Trophoblast cell (in vitro differentiated cells and primary cell): ENCODE results near the gene NFXL1.

ENCODE experiments used
- DNase-seq, 2 donors: peaks; one replicate each; pipeline ENCODE4 v3.0.0-alpha.2; 2016
- H2AFZ ChIP-seq: 2 replicates; pipeline ENCODE4 v1.6.1; 2013; ENCODE audit warnings: low read length, moderate library complexity, mild to moderate bottlenecking; ENCODE audit not compliant: insufficient read depth, poor library complexity
- H2AK5ac ChIP-seq: 2 replicates; pipeline ENCODE4 v1.6.1; 2013; ENCODE audit warnings: mild to moderate bottlenecking, low read length
- H2BK120ac ChIP-seq: 2 replicates; pipeline ENCODE4 v1.6.1; 2013; ENCODE audit warnings: low read length, mild to moderate bottlenecking, moderate library complexity; ENCODE audit not compliant: insufficient read depth, poor library complexity
- H2BK12ac ChIP-seq: 2 replicates; pipeline ENCODE4 v1.6.1; 2013; ENCODE audit warnings: mild to moderate bottlenecking, low read length, moderate library complexity
- H2BK5ac ChIP-seq: 2 replicates; pipeline ENCODE4 v1.6.1; 2013; ENCODE audit warnings: low read length, low read depth, moderate library complexity, mild to moderate bottlenecking; ENCODE audit not compliant: poor library complexity
- H3K14ac ChIP-seq: 2 replicates; pipeline ENCODE4 v1.6.1; 2013; ENCODE audit warnings: mild to moderate bottlenecking, low read length
- H3K18ac ChIP-seq: 2 replicates; pipeline ENCODE4 v1.6.1; 2013; ENCODE audit warnings: mild to moderate bottlenecking, low read length
- H3K23ac ChIP-seq: 2 replicates; pipeline ENCODE4 v1.6.1; 2013; ENCODE audit warnings: low read length
- H3K27ac ChIP-seq: 2 replicates; pipeline ENCODE4 v1.5.1; 2013; ENCODE audit warnings: low read depth, mild to moderate bottlenecking, inconsistent platforms, low read length, moderate library complexity
- H3K27me3 ChIP-seq: 2 replicates; pipeline ENCODE4 v1.6.1; 2013; ENCODE audit warnings: inconsistent platforms, mild to moderate bottlenecking, low read length, moderate library complexity; ENCODE audit not compliant: insufficient read depth
- H3K36me3 ChIP-seq, 2 experiments: 1 replicate in 1 of 2; 2 replicates in 1 of 2; pipeline ENCODE4 v1.6.1; 2013; ENCODE audit warnings: low read length in 2 of 2, mild to moderate bottlenecking in 2 of 2, moderate library complexity in 1 of 2; ENCODE audit not compliant: insufficient read depth in 2 of 2, control insufficient read depth in 1 of 2
- H3K4ac ChIP-seq: 2 replicates; pipeline ENCODE4 v1.6.1; 2013; ENCODE audit warnings: low read depth, mild to moderate bottlenecking, low read length, moderate library complexity
- H3K4me1 ChIP-seq, 2 experiments: 1 replicate in 1 of 2; 2 replicates in 1 of 2; pipeline ENCODE4 v1.6.1; 2013; ENCODE audit warnings: low read length in 2 of 2, mild to moderate bottlenecking in 2 of 2, moderate library complexity in 1 of 2; ENCODE audit not compliant: insufficient read depth in 2 of 2, control insufficient read depth in 1 of 2
- H3K4me2 ChIP-seq: 2 replicates; pipeline ENCODE4 v1.6.1; 2013; ENCODE audit warnings: inconsistent platforms, mild to moderate bottlenecking, low read length, moderate library complexity
- H3K4me3 ChIP-seq: 2 replicates; pipeline ENCODE4 v1.5.1; 2013; ENCODE audit warnings: mild to moderate bottlenecking, low read depth, low read length, inconsistent platforms
- H3K79me1 ChIP-seq: one replicate; pipeline ENCODE4 v1.6.1; 2013; ENCODE audit warnings: low read length
- H3K79me2 ChIP-seq: 2 replicates; pipeline ENCODE4 v1.6.1; 2013; ENCODE audit warnings: low read length, mild to moderate bottlenecking; ENCODE audit not compliant: control insufficient read depth, insufficient read depth, poor library complexity
- H3K9ac ChIP-seq: 2 replicates; pipeline ENCODE4 v1.6.1; 2013; ENCODE audit warnings: mild to moderate bottlenecking, low read length
- H3K9me3 ChIP-seq: 2 replicates; pipeline ENCODE4 v1.6.1; 2013; ENCODE audit warnings: low read depth, mild to moderate bottlenecking, control low read depth, inconsistent platforms, low read length; ENCODE audit not compliant: insufficient read depth
- H4K12ac ChIP-seq: 2 replicates; pipeline ENCODE4 v1.6.1; 2013; ENCODE audit warnings: low read depth, mild to moderate bottlenecking, low read length, moderate library complexity
- H4K8ac ChIP-seq: 2 replicates; pipeline ENCODE4 v1.6.1; 2013; ENCODE audit warnings: low read depth, mild to moderate bottlenecking, low read length, moderate library complexity
- H4K91ac ChIP-seq: one replicate; pipeline ENCODE4 v1.6.1; 2013; ENCODE audit warnings: low read depth, mild to moderate bottlenecking, low read length, moderate library complexity
- WGBS: extraction: QIAGEN DNeasy Blood & Tissue Kit; methylation state at CpG from one replicate; pipeline ENCODE4 v1.1.7; 2013; ENCODE audit warnings: missing lambda C conversion rate; ENCODE audit not compliant: insufficient read length, insufficient coverage; ENCODE audit errors: extremely low coverage; 5-methylcytosine and 5-hydroxymethylcytosine counted together

The NFXL1 gene

DNA sequence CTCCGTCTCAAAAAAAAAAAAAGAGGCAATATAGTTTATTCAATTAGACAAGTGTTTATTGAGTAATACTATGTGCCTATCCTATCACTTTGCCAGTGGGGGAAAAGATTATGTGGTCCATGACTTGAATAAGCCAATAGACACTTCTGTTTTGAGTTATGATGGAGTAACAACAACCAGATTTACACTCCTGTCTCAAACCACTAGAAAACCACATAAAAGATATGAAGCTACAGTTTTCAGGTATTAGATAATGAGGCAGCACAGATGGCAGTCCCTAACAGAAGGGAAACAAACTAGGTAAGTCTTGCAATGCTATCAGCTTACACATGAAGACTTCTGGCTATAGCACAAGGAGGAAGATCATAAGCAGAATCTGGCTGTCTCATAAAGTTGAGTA is 22.5 kb downstream of the NFXL1 start:
- no peak overlapping the region for H3K4me2 ChIP-seq
- no peaks in the 10 kb centered on the region for H3K27me3 ChIP-seq
- no peak overlapping the region for H4K8ac ChIP-seq
- no peaks in the 10 kb centered on the region for H3K79me1 ChIP-seq
- no CpG with 5 or more reads among the region's 1 CpG for WGBS
- H2BK12ac ChIP-seq, result no peak overlapping the region
- H4K91ac ChIP-seq, result no peak overlapping the region
- no peak overlapping the region for H3K18ac ChIP-seq
- no peaks in the 10 kb centered on the region for H3K9me3 ChIP-seq
- peak overlapping the region; percentile 25 for H3K9ac ChIP-seq
- DNase-seq, result no peak
- H2AK5ac ChIP-seq, result no peak overlapping the region
- H3K36me3 ChIP-seq, result peaks cover 10 to 22% of the 10 kb centered on the region in 2 experiments
- H3K14ac ChIP-seq, result no peak overlapping the region
- H3K4me3 ChIP-seq, result no peak overlapping the region
- H2BK5ac ChIP-seq, result no peak overlapping the region
- H3K27ac ChIP-seq, result no peak overlapping the region
- H3K4ac ChIP-seq, result no peak overlapping the region
- H3K79me2 ChIP-seq, result no peaks in the 10 kb centered on the region
- no peak overlapping the region for H3K23ac ChIP-seq
- no peak overlapping the region for H2BK120ac ChIP-seq
- no peaks in the 10 kb centered on the region for H3K4me1 ChIP-seq
- H4K12ac ChIP-seq, result no peak overlapping the region
- H2AFZ ChIP-seq, result no peak overlapping the region

DNA sequence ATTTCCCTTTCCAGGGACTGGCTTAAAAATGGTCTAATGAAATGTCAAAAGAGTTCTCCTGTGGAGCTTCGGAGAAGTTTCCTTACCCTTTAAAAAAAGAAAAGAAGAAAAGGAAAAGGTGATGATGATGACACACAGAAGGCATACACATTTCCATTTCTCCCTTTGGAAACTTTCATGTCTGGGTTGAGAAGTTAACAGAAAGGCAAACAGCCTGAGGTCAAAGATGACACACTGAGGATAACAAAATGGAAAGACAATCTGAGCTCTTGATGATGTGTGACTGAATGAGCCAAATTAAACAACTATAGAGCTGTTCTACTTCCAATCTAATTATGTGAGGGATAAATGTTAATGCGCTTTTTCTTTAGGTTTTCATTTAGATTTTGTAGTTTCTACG is 32.2 kb downstream of the NFXL1 start:
- H3K27ac ChIP-seq, result no peak overlapping the region
- H3K4me1 ChIP-seq, result no peaks in the 10 kb centered on the region
- H3K27me3 ChIP-seq, result no peaks in the 10 kb centered on the region
- no CpG with 5 or more reads among the region's 3 CpGs for WGBS
- H4K12ac ChIP-seq, result no peak overlapping the region
- H3K14ac ChIP-seq, result no peak overlapping the region
- H4K8ac ChIP-seq, result no peak overlapping the region
- DNase-seq, result no peak
- H2BK12ac ChIP-seq, result no peak overlapping the region
- H2BK120ac ChIP-seq, result no peak overlapping the region
- no peaks in the 10 kb centered on the region for H3K79me2 ChIP-seq
- H3K79me1 ChIP-seq, result no peaks in the 10 kb centered on the region
- no peak overlapping the region for H3K18ac ChIP-seq
- H3K4me2 ChIP-seq, result no peak overlapping the region
- no peaks in the 10 kb centered on the region for H3K9me3 ChIP-seq
- H3K4ac ChIP-seq, result no peak overlapping the region
- no peak overlapping the region for H3K9ac ChIP-seq
- H3K23ac ChIP-seq, result no peak overlapping the region
- H2BK5ac ChIP-seq, result no peak overlapping the region
- H4K91ac ChIP-seq, result no peak overlapping the region
- no peak overlapping the region for H3K4me3 ChIP-seq
- peaks cover 14 to 17% of the 10 kb centered on the region in 2 experiments for H3K36me3 ChIP-seq
- H2AK5ac ChIP-seq, result no peak overlapping the region
- no peak overlapping the region for H2AFZ ChIP-seq

DNA sequence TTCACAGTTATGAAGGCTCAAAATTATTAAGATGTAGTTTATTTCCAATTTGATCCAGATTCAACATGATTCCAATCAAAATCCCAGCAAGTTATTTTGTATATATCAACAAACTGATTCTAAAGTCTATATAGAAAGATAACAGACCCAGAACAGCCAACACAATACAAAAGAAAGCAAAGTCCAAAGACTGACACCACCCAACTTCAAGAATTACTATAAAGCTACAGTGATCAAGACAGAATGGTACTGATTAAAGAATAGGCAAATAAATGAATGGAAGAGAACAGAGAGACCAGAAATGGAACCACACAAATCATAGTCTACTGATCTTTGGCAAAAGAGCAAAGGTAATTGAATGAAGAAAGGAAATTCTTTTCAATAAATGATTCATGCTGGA is 34.9 kb downstream of the NFXL1 start:
- no peak overlapping the region for H3K4me2 ChIP-seq
- H3K79me1 ChIP-seq, result no peaks in the 10 kb centered on the region
- H3K9me3 ChIP-seq, result no peaks in the 10 kb centered on the region
- no peak overlapping the region for H2BK12ac ChIP-seq
- no peak overlapping the region for H3K18ac ChIP-seq
- H4K91ac ChIP-seq, result no peak overlapping the region
- H3K4me3 ChIP-seq, result no peak overlapping the region
- H3K14ac ChIP-seq, result no peak overlapping the region
- H3K36me3 ChIP-seq, result peaks cover 7 to 8% of the 10 kb centered on the region in 2 experiments
- H3K27ac ChIP-seq, result no peak overlapping the region
- no peak overlapping the region for H3K4ac ChIP-seq
- no peak overlapping the region for H4K12ac ChIP-seq
- H2AK5ac ChIP-seq, result no peak overlapping the region
- no peak overlapping the region for H3K9ac ChIP-seq
- H2BK5ac ChIP-seq, result no peak overlapping the region
- H2AFZ ChIP-seq, result no peak overlapping the region
- H3K23ac ChIP-seq, result no peak overlapping the region
- no peaks in the 10 kb centered on the region for H3K79me2 ChIP-seq
- no peaks in the 10 kb centered on the region for H3K4me1 ChIP-seq
- H4K8ac ChIP-seq, result no peak overlapping the region
- no peaks in the 10 kb centered on the region for H3K27me3 ChIP-seq
- no peak overlapping the region for H2BK120ac ChIP-seq
- no peak for DNase-seq

DNA sequence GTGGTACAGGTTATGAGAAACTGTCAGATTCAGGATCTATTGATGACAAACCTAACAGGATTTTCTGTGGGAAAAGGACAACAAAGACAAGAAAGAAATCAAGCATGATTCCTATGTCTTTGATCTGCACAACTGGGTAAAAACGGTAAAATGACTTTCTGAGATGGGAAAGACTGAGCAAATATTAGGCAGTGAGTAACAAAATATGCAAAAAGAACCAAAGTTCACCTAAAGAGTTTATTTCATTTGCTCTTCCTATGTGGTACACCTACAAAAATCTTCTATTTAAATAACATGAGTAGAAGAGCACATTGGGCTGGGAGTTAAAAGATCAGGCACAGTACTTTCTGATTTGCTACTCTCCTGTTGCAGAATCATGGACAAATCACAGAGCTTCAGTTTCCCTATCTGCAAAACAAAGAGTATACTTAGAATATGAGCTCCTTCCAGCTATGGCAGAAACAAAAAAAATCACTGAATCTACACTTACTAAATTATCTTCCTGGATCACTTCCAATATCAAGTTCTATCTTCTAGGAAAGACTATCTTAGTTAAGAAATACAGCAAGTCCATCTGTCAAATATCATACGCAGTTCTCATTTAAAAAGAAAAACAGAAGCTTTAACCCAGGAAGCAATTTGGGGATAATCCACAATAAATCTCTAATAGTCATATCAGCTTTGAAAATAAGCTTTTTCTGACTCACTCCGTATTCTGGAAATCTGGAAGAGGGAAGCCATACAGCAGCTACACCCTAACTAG is 37.4 kb downstream of the NFXL1 start:
- Histone ChIP-seq H3K9ac (no peak overlapping the region), H3K23ac (no peak overlapping the region), H3K4me1 (no peaks in the 10 kb centered on the region), H4K8ac (no peak overlapping the region), H2BK5ac (no peak overlapping the region), H3K36me3 (peaks cover 5 to 11% of the 10 kb centered on the region in 2 experiments), H3K4me3 (no peak overlapping the region), H3K4me2 (no peak overlapping the region), H2BK12ac (no peak overlapping the region), H2AK5ac (no peak overlapping the region), H3K14ac (no peak overlapping the region), H3K27ac (no peak overlapping the region), H2AFZ (no peak overlapping the region), H3K18ac (no peak overlapping the region), H3K4ac (no peak overlapping the region), H3K79me1 (no peaks in the 10 kb centered on the region), H2BK120ac (no peak overlapping the region), H3K27me3 (no peaks in the 10 kb centered on the region), H4K12ac (no peak overlapping the region), H4K91ac (no peak overlapping the region), H3K9me3 (no peaks in the 10 kb centered on the region), H3K79me2 (no peaks in the 10 kb centered on the region)
- peak in 1 of 2 donors; percentile 48 for DNase-seq
- no CpG with 5 or more reads among the region's 3 CpGs for WGBS
